Measurements from ENCODE around the gene KCNC1. TPM values are rescaled to one million over a fixed set of nuclear protein-coding genes. Genes with fewer than 3 reads are reported as not detected.

KCNC1 gene
- polyA plus RNA-seq, 1 of the 3 experiments (the other 2 are of a cell fraction), result 0.18 TPM

DNA sequence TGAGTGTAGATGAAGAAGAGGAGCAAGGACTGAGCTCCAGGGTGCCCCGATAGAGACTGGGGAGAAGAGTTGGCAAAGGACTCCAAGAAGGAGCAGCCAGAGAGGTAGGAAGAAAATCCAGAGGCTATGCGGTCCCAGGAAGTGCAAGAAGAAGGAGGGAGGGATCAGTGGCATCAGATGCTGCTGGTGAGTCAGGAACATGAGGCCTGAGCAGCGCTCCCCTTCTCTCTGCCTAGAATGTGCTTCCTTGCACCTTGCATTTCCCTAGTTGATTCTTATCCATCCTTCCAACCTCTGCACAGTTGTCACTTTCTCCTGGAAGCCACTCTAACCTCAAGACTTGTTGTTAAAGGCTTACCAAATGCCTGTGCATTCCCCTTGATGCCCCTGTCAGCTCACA lies 21.3 kb downstream of the KCNC1 start:
- no peak overlapping the region for H2AFZ ChIP-seq (ENCODE audit: low read depth)
- H3K4me2 ChIP-seq, result no peak overlapping the region
- H3K36me3 ChIP-seq (replicated peaks in 1 of 2; ENCODE audit: control insufficient read depth in 1 of 2, insufficient read depth in 2 of 2, low read length in 1 of 2), result no peaks in the 10 kb centered on the region
- POLR2A ChIA-PET, result no interaction called here
- no peaks in the 10 kb centered on the region; a peak in 1 of 4 replicates for H3K4me1 ChIP-seq (ENCODE audit: control insufficient read depth in 1 of 2, insufficient read depth in 2 of 2, low read depth in 1 of 2, low read length in 1 of 2)
- no peak for DNase-seq
- no peak for TF ChIP-seq POLR2AphosphoS5 (IDR thresholded peaks at IDR 0.05; ENCODE audit: low read depth, low read length)
- no peak for TF ChIP-seq FOXM1 (IDR thresholded peaks at IDR 0.05; ENCODE audit: low read depth)
- TF ChIP-seq, protein P1, sequence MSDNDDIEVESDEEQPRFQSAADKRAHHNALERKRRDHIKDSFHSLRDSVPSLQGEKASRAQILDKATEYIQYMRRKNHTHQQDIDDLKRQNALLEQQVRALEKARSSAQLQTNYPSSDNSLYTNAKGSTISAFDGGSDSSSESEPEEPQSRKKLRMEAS (IDR thresholded peaks at IDR 0.05; ENCODE audit: low read depth), result no peak
- no peak for TF ChIP-seq GATA2 (CRISPR knock-in tag; IDR thresholded peaks at IDR 0.05)
- TF ChIP-seq, protein P2, sequence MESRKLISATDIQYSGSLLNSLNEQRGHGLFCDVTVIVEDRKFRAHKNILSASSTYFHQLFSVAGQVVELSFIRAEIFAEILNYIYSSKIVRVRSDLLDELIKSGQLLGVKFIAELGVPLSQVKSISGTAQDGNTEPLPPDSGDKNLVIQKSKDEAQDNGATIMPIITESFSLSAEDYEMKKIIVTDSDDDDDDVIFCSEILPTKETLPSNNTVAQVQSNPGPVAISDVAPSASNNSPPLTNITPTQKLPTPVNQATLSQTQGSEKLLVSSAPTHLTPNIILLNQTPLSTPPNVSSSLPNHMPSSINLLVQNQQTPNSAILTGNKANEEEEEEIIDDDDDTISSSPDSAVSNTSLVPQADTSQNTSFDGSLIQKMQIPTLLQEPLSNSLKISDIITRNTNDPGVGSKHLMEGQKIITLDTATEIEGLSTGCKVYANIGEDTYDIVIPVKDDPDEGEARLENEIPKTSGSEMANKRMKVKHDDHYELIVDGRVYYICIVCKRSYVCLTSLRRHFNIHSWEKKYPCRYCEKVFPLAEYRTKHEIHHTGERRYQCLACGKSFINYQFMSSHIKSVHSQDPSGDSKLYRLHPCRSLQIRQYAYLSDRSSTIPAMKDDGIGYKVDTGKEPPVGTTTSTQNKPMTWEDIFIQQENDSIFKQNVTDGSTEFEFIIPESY (IDR thresholded peaks at IDR 0.05; ENCODE audit: borderline replicate concordance, low read depth), result no peak
- TF ChIP-seq, protein P3, sequence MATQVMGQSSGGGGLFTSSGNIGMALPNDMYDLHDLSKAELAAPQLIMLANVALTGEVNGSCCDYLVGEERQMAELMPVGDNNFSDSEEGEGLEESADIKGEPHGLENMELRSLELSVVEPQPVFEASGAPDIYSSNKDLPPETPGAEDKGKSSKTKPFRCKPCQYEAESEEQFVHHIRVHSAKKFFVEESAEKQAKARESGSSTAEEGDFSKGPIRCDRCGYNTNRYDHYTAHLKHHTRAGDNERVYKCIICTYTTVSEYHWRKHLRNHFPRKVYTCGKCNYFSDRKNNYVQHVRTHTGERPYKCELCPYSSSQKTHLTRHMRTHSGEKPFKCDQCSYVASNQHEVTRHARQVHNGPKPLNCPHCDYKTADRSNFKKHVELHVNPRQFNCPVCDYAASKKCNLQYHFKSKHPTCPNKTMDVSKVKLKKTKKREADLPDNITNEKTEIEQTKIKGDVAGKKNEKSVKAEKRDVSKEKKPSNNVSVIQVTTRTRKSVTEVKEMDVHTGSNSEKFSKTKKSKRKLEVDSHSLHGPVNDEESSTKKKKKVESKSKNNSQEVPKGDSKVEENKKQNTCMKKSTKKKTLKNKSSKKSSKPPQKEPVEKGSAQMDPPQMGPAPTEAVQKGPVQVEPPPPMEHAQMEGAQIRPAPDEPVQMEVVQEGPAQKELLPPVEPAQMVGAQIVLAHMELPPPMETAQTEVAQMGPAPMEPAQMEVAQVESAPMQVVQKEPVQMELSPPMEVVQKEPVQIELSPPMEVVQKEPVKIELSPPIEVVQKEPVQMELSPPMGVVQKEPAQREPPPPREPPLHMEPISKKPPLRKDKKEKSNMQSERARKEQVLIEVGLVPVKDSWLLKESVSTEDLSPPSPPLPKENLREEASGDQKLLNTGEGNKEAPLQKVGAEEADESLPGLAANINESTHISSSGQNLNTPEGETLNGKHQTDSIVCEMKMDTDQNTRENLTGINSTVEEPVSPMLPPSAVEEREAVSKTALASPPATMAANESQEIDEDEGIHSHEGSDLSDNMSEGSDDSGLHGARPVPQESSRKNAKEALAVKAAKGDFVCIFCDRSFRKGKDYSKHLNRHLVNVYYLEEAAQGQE (IDR thresholded peaks at IDR 0.05; ENCODE audit: low read depth, low read length), result no peak
- no peak for TF ChIP-seq TAF1 (IDR thresholded peaks at IDR 0.05; ENCODE audit: borderline replicate concordance, low read depth, low read length)
- TF ChIP-seq, protein P4, sequence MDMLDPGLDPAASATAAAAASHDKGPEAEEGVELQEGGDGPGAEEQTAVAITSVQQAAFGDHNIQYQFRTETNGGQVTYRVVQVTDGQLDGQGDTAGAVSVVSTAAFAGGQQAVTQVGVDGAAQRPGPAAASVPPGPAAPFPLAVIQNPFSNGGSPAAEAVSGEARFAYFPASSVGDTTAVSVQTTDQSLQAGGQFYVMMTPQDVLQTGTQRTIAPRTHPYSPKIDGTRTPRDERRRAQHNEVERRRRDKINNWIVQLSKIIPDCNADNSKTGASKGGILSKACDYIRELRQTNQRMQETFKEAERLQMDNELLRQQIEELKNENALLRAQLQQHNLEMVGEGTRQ (IDR thresholded peaks at IDR 0.05; ENCODE audit: borderline replicate concordance, low read depth, low read length), result no peak
- H3K9me3 ChIP-seq, result no peaks in the 10 kb centered on the region
- no peaks in the 10 kb centered on the region for H3K9me2 ChIP-seq
- no peak overlapping the region for H3K27ac ChIP-seq (ENCODE audit: low read depth in 2 of 2, low read length in 1 of 2)
- 54% methylated on average over 3 of the region's 3 CpGs for WGBS (ENCODE audit: low lambda C conversion rate)
- CTCF ChIA-PET, result interaction anchor here (1.2 to 1.3 kb wide), 2 partner anchors 19 to 150 kb away, joined by 3 to 4 read pairs; no protein-coding TSS in a partner anchor
- H3K27me3 ChIP-seq (ENCODE audit: insufficient read depth), result 0 out of 2 replicates have a peak, but pooled peaks cover 7% of the 10 kb centered on the region
- H4K20me1 ChIP-seq (ENCODE audit: insufficient read depth), result no peaks in the 10 kb centered on the region
- H3K9ac ChIP-seq, result no peak overlapping the region
- no peaks in the 10 kb centered on the region for H3K79me2 ChIP-seq (ENCODE audit: insufficient read depth)
- H3F3A ChIP-seq (replicated peaks; ENCODE audit: insufficient read depth), result no peaks in the 10 kb centered on the region
- H3K4me3 ChIP-seq (ENCODE audit: low read depth in 2 of 2, low read length in 1 of 2), result no peak overlapping the region

All from SK-N-SH (cell line).